Measurements from ENCODE around the gene HEBP2.

DNA sequence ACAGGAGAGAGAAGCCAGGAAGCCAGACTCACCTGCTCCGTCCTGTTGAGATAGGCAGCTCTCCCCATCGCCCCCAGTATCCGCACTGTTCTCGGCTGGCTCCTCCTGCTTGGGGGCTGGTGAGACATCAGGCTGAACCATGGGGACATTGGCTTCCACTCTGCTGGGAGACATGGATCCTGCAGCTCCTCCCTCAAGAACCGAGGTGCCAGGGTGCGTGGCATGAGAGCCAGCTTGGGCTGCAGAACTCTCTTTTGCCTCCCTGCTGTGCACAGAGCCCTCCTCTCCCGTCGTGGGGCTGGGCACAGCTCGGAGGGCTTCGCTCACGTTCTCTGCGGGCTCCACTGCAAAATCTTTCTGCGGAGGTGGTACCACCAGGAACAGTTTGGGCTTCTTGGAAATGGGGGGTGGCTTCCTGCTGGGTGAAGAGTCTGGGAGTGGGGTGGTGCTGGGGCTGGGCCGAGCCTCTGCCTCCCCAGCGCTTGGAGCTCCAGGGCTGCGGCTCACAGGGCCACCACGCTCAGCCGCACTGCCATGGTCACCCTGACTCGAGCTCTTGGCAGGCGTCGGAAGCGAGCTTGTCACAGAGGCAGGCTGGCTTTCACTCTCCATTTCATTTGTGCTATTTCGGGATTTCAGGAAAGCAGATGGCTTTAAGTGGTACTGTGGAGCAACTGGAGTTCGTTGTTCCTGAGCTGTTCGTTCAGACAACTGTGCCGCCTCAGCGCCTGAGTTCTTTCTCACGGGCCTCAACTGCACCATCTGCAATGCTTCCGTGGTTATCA lies 26.5 kb downstream of the HEBP2 start:
- no peak for TF ChIP-seq MXI1 (IDR thresholded peaks at IDR 0.05; ENCODE audit: borderline replicate concordance, low read depth, low read length)
- no peak for TF ChIP-seq TAF1 (CRISPR knock-in tag; IDR thresholded peaks at IDR 0.05)
- TF ChIP-seq ESRRA (CRISPR knock-in tag; IDR thresholded peaks at IDR 0.05; ENCODE audit: low read depth): no peak
- no peak for TF ChIP-seq GTF2F1 (IDR thresholded peaks at IDR 0.05; ENCODE audit: low read length)
- no peak for TF ChIP-seq ZNF761 (CRISPR knock-in tag; conservative IDR thresholded peaks at IDR 0.05)
- TF ChIP-seq BHLHE40 (IDR thresholded peaks at IDR 0.05; ENCODE audit: low read length): no peak
- TF ChIP-seq NCOR1 (IDR thresholded peaks at IDR 0.05; ENCODE audit: borderline replicate concordance, low read length): no peak
- no peak for TF ChIP-seq CCAR2 (optimal IDR thresholded peaks at IDR 0.05; ENCODE audit: low read depth, low read length)
- no peak for TF ChIP-seq JUND (CRISPR knock-in tag; IDR thresholded peaks at IDR 0.05)
